Measurements from ENCODE around the gene YPEL1. TPM values are rescaled to one million over a fixed set of nuclear protein-coding genes. Genes with fewer than 3 reads are reported as not detected.

YPEL1 gene
- total RNA-seq, 1 donor from 2014 or later, result 1.9 TPM

Other genes with a start within 250 kb of the YPEL1 start
- gene RIMBP3C, start 184.3 kb downstream of the YPEL1 start, total RNA-seq, result 0.18 and 0.34 TPM in 2 replicates
- 63.5 and 65.5 TPM in 2 replicates for gene UBE2L3, start 168.1 kb downstream of the YPEL1 start, total RNA-seq
- gene YDJC, start 105.8 kb downstream of the YPEL1 start, total RNA-seq, result 44.3 and 49.6 TPM in 2 replicates
- gene CCDC116, start 103.0 kb downstream of the YPEL1 start, total RNA-seq, result 0.59 and 0.78 TPM in 2 replicates
- 95.6 and 97.9 TPM in 2 replicates for gene SDF2L1, start 93.5 kb downstream of the YPEL1 start, total RNA-seq
- 53.9 and 55.4 TPM in 2 replicates for gene PPIL2, start 69.8 kb downstream of the YPEL1 start, total RNA-seq
- gene MAPK1, start 131.9 kb upstream of the YPEL1 start, total RNA-seq, result 150 and 153 TPM in 2 replicates
- 26.4 and 31.4 TPM in 2 replicates for gene PPM1F, start 217.1 kb upstream of the YPEL1 start, total RNA-seq
- 40.9 and 46.7 TPM in 2 replicates for gene TOP3B, start 247.0 kb upstream of the YPEL1 start, total RNA-seq

Measured in activated T-helper 2 cell treated with anti-CD3 and anti-CD28 coated beads, Interferon-gamma antibody, Interleukin-2, Interleukin-4, amounts not matched to agents 10 μg/mL and 5 μg/mL and 100 μg/mL, durations not matched to agents 14 hours and 24 hours and 36 hours (primary cell).